ENCODE results near the gene P2RY11.

The P2RY11 gene

GRCh38 chr19:10120538-10121189, 9.2 kb downstream of the P2RY11 start:
- peak overlapping the region; percentile 55 to 100 (median 80) for H3K4me2 ChIP-seq
- no peaks in the 10 kb centered on the region for H3K9me3 ChIP-seq (replicated peaks in 1 of 11)
- no peaks in the 10 kb centered on the region for H3K27me3 ChIP-seq
- H3K27ac ChIP-seq: peak overlapping the region; percentile 46 to 97 (median 92); a peak in 20 of 22 replicates
- H4K20me1 ChIP-seq: peaks cover 20 to 38% (median 33%) of the 10 kb centered on the region in 11 experiments; a peak in 21 of 22 replicates
- TF ChIP-seq Cebpa-rat (IDR thresholded peaks at IDR 0.05): no peak
- H3K36me3 ChIP-seq: peaks cover 32 to 56% (median 50%) of the 10 kb centered on the region in 11 experiments
- peaks cover 80 to 91% (median 86%) of the 10 kb centered on the region in 10 experiments for H3K4me1 ChIP-seq
- peak overlapping the region in 4 of 10 experiments; percentile 6 to 51 (median 22); a peak in 4 of 20 replicates for H3K4me3 ChIP-seq
- peak overlapping the region; percentile 22 to 97 (median 53); a peak in 19 of 22 replicates for H3K9ac ChIP-seq

GRCh38 chr19:10122045-10122444, 10.6 kb downstream of the P2RY11 start:
- H3K4me1 ChIP-seq: peaks cover 80 to 89% (median 84%) of the 10 kb centered on the region in 10 experiments
- no peaks in the 10 kb centered on the region for H3K9me3 ChIP-seq (replicated peaks in 1 of 11)
- no peak overlapping the region for H3K4me3 ChIP-seq
- TF ChIP-seq Cebpa-rat (IDR thresholded peaks at IDR 0.05): no peak
- H3K4me2 ChIP-seq: peak overlapping the region; percentile 44 to 100 (median 78); a peak in 18 of 22 replicates
- peaks cover 6 to 24% (median 20%) of the 10 kb centered on the region in 11 experiments; a peak in 21 of 22 replicates for H4K20me1 ChIP-seq
- H3K9ac ChIP-seq: peak overlapping the region in 3 of 11 experiments; percentile 27 to 52 (median 37); a peak in 4 of 22 replicates
- no peaks in the 10 kb centered on the region for H3K27me3 ChIP-seq
- peaks cover 18 to 42% (median 37%) of the 10 kb centered on the region in 11 experiments for H3K36me3 ChIP-seq
- peak overlapping the region; percentile 0 to 97 (median 92); a peak in 21 of 22 replicates for H3K27ac ChIP-seq

- Histone ChIP-seq H3K9me3 (replicated peaks in 1 of 11) (no peaks in the 10 kb centered on the region), H3K27ac (peak overlapping the region; percentile 29 to 99 (median 92); a peak in 20 of 22 replicates), H3K27me3 (no peaks in the 10 kb centered on the region), H4K20me1 (peaks cover 0 to under 1% (median 0%) of the 10 kb centered on the region in 11 experiments; a peak in 3 of 22 replicates), H3K4me2 (peak overlapping the region; percentile 58 to 89 (median 72); a peak in 12 of 22 replicates), H3K9ac (peak overlapping the region in 6 of 11 experiments; percentile 2 to 90 (median 74); a peak in 6 of 22 replicates), H3K4me3 (no peak overlapping the region), H3K36me3 (peaks cover 10 to 45% (median 37%) of the 10 kb centered on the region in 11 experiments; a peak in 21 of 22 replicates), H3K4me1 (peaks cover 82 to 94% (median 87%) of the 10 kb centered on the region in 10 experiments)
- TF ChIP-seq Cebpa-rat (IDR thresholded peaks at IDR 0.05): no peak
These were observed 12.9 kb downstream of the P2RY11 start for GRCh38 chr19:10124429-10124828.

DNA sequence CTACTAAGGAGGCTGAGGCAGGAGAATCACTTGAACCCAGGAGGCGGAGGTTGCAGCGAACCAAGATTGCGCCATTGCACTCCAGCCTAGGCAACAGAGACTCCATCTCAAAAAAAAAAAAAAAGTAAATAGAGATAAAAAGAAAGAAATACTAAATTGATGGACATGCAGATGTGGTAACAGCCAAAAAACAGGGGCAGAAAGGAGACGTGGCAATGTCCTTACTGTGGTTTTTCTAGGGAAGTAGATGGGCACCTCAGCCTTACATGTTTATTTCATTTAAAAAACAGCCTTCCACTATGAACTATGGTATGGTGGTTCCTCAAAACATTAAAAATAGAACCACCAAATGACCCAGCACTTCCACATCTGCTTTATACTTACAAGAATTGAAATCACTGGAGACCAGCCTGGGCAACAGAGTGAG, 14.7 kb downstream of the P2RY11 start:
- H3K36me3 ChIP-seq: peaks cover 22 to 63% (median 54%) of the 10 kb centered on the region in 11 experiments

DNA sequence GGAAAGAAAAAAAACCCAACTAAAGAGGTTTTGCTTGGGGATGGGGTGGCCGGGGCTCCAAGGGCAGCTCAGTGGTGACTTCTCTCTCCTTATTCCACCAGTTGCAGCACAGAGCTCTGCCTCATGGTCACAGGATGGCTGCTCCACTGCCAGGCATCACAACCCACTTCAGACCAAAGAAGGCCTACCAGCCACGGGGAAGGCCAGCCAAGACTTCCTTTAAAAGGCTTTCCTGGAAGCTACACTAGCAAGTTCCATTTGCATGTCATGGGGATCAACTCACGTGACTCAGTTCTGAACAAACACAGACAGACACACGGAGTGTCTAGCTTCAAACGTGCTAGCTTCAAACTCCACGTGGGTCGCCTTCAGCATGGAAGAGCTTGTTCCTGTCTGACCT, 21.4 kb downstream of the P2RY11 start:
- Histone ChIP-seq H3K36me3 (peaks cover 70 to 100% (median 99%) of the 10 kb centered on the region in 11 experiments), H3K9ac (peak overlapping the region in 4 of 11 experiments; percentile 45 to 74 (median 66); a peak in 3 of 22 replicates), H3K4me2 (peak overlapping the region; percentile 69 to 88 (median 79); a peak in 20 of 22 replicates), H3K4me3 (no peak overlapping the region), H4K20me1 (peaks cover 0 to 26% (median 0%) of the 10 kb centered on the region in 11 experiments; a peak in 4 of 22 replicates), H3K27me3 (no peaks in the 10 kb centered on the region), H3K27ac (peak overlapping the region; percentile 45 to 99 (median 82); a peak in 19 of 22 replicates), H3K4me1 (peaks cover 93 to 100% (median 98%) of the 10 kb centered on the region in 10 experiments), H3K9me3 (replicated peaks in 1 of 11) (peaks cover 0 to 12% (median 3%) of the 10 kb centered on the region in 11 experiments; a peak in 9 of 22 replicates)
- no peak for TF ChIP-seq Cebpa-rat (IDR thresholded peaks at IDR 0.05)

More for the DNA sequence above, 14.7 kb downstream of the P2RY11 start:
- H3K27ac ChIP-seq: peak overlapping the region; percentile 65 to 99 (median 93)
- H3K4me1 ChIP-seq: peaks cover 82 to 98% (median 90%) of the 10 kb centered on the region in 10 experiments
- no peaks in the 10 kb centered on the region for H3K27me3 ChIP-seq
- H4K20me1 ChIP-seq: no peaks in the 10 kb centered on the region
- peak overlapping the region; percentile 36 to 90 (median 78) for H3K9ac ChIP-seq
- peak in 8 of 11 experiments; percentile 35 to 68 (median 65); a peak in 12 of 22 replicates for TF ChIP-seq Cebpa-rat (IDR thresholded peaks at IDR 0.05)
- no peaks in the 10 kb centered on the region for H3K9me3 ChIP-seq (replicated peaks in 1 of 11)
- peak overlapping the region in 1 of 10 experiments; percentile 6; a peak in 2 of 20 replicates for H3K4me3 ChIP-seq
- peak overlapping the region; percentile 58 to 89 (median 73) for H3K4me2 ChIP-seq

GRCh38 chr19:10133596-10133995, 22.1 kb downstream of the P2RY11 start:
- H3K4me1 ChIP-seq: peaks cover 95 to 100% (median 98%) of the 10 kb centered on the region in 10 experiments
- no peak for TF ChIP-seq Cebpa-rat (IDR thresholded peaks at IDR 0.05)
- peaks cover 70 to 100% (median 99%) of the 10 kb centered on the region in 11 experiments for H3K36me3 ChIP-seq

GRCh38 chr19:10134040-10134439, 22.5 kb downstream of the P2RY11 start:
- peaks cover 72 to 100% (median 99%) of the 10 kb centered on the region in 11 experiments for H3K36me3 ChIP-seq
- H3K27ac ChIP-seq: peak overlapping the region; percentile 58 to 99 (median 82)
- H4K20me1 ChIP-seq: peaks cover 0 to 29% (median 2%) of the 10 kb centered on the region in 11 experiments; a peak in 7 of 22 replicates
- peaks cover 95 to 100% (median 98%) of the 10 kb centered on the region in 10 experiments for H3K4me1 ChIP-seq
- no peak for TF ChIP-seq Cebpa-rat (IDR thresholded peaks at IDR 0.05)
- H3K4me3 ChIP-seq: peak overlapping the region in 2 of 10 experiments; percentile 5 to 17; a peak in 5 of 20 replicates
- H3K27me3 ChIP-seq: no peaks in the 10 kb centered on the region
- peak overlapping the region in 10 of 11 experiments; percentile 0 to 74 (median 66); a peak in 16 of 22 replicates for H3K9ac ChIP-seq
- H3K9me3 ChIP-seq (replicated peaks in 1 of 11): peaks cover 0 to 12% (median 3%) of the 10 kb centered on the region in 11 experiments; a peak in 9 of 22 replicates
- H3K4me2 ChIP-seq: peak overlapping the region; percentile 69 to 88 (median 79)

More at GRCh38 chr19:10133596-10133995, 22.1 kb downstream of the P2RY11 start:
- H3K4me3 ChIP-seq: peak overlapping the region in 1 of 10 experiments; percentile 5; a peak in 2 of 20 replicates
- H3K27ac ChIP-seq: peak overlapping the region; percentile 58 to 99 (median 82); a peak in 21 of 22 replicates
- peak overlapping the region; percentile 69 to 88 (median 79) for H3K4me2 ChIP-seq
- H3K27me3 ChIP-seq: no peaks in the 10 kb centered on the region
- H3K9me3 ChIP-seq (replicated peaks in 1 of 11): peaks cover 0 to 12% (median 3%) of the 10 kb centered on the region in 11 experiments; a peak in 9 of 22 replicates
- H4K20me1 ChIP-seq: peaks cover 0 to 26% (median 0%) of the 10 kb centered on the region in 11 experiments; a peak in 6 of 22 replicates
- H3K9ac ChIP-seq: peak overlapping the region in 10 of 11 experiments; percentile 0 to 74 (median 66); a peak in 16 of 22 replicates

Measured in BLaER1 treated with 17β-estradiol and CSF1 and Interleukin-3, amounts not matched to agents 10 nM and 100 nM (cell line).